GM18511 (cell line): ENCODE results near the gene TAF6.

ENCODE experiments used
- ATAC-seq: cut with Tn5 transposase; IDR thresholded peaks from one replicate; pipeline ENCODE4 v1.9.1; 2021; ENCODE audit warnings: mild to moderate bottlenecking, moderate library complexity; ENCODE audit not compliant: unreplicated experiment

TAF6 gene

GRCh38 chr7:100124301-100125230 lies 5.4 kb upstream of the TAF6 start:
- no peak for ATAC-seq

GRCh38 chr7:100122568-100122967 lies 3.4 kb upstream of the TAF6 start:
- ATAC-seq, result no peak

DNA sequence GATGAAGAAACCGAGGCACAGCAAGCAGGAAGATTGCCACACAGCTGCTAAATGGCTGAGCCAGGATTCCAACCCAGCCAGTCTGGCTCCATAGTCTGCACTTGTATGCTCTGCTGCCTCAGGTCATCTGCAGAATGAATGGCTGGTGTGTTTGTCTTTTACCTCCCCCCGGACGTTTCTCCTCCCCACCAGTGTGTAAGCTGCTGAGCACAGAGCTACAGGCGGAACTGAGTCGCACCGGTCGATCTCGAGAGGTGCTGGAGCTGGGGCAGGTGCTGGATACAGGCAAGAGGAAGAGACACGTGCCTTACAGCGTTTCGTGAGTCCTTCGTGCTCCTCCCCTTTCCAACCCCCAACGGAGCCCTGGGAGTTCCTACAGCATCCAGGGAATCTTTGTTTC lies 2.9 kb upstream of the TAF6 start:
- ATAC-seq, result no peak

DNA sequence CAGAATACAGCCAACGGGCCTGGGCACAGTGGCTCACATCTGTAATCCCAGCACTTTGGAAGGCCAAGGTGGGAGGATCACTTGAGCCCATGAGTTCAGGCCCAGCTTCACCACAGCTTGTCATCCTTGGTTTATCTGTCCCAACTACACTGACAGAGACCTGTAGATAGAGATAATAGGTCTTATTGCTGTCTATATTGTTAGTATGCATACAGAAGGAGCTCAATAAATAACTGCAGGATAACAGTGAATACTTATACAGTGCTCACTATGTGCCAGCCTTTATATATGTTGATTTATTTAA lies 1.5 kb upstream of the TAF6 start:
- ATAC-seq, result no peak

DNA sequence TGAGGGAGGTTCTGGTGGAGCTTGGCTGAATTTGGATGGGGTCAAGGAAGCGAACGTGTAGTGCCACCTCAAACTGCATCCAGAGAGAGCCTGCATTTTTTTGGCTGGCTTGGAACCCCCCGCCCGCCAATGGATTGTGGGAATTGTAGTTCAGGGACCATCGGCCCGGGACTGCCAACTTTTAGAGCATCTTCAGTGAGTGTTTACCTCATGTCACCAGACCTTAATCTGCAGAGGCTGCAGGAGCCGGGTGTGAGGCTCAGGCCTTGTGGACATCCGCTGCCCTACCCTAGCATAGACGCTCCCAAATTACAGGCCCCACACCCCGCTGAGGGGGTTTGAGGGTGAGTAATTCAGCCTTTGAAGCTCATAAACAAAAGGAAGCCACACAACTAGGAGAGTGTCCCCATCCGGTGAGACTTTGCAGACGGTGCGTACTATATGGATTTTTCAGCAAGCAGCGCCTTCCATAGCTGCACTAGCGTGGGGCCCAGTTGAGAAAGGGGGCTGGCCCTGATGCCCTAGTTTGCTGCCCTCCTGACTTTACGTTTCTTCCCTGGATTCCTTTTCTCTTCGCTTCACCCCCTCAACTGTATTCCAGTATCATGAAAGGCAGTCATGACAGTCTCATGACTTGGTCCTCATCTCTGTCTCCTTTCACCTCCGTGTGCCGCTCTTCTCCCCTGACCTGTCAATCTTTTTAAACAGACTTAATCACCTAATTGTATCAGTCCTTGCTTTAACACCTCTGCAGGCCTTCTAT lies 993 bp upstream of the TAF6 start:
- ATAC-seq, result peak; percentile 28

GRCh38 chr7:100118388-100119071 lies 628 bp downstream of the TAF6 start:
- no peak for ATAC-seq

GRCh38 chr7:100115026-100115425 lies 4.1 kb downstream of the TAF6 start:
- no peak for ATAC-seq

- no peak for ATAC-seq
Observed at GRCh38 chr7:100111914-100112313, 7.2 kb downstream of the TAF6 start.

DNA sequence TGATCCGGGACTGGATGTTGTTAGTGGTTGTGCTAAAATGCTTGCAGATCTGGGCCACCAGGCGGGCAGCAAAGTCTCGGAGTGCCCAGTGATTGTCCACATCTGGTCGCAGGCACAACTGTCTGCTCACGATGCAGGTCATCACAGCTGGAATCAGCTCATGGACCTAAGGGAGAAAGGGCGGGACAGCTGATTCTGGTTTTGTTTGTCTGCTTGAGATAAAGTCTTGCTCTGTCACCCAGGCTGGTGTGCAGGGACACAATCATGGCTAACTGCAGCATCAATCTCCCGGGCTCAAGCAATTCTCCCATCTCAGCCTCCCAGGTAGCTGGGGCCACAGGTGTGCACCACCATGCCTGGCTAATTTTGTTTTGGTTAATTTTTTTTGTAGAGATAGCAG lies 8.0 kb downstream of the TAF6 start:
- ATAC-seq, result no peak

DNA sequence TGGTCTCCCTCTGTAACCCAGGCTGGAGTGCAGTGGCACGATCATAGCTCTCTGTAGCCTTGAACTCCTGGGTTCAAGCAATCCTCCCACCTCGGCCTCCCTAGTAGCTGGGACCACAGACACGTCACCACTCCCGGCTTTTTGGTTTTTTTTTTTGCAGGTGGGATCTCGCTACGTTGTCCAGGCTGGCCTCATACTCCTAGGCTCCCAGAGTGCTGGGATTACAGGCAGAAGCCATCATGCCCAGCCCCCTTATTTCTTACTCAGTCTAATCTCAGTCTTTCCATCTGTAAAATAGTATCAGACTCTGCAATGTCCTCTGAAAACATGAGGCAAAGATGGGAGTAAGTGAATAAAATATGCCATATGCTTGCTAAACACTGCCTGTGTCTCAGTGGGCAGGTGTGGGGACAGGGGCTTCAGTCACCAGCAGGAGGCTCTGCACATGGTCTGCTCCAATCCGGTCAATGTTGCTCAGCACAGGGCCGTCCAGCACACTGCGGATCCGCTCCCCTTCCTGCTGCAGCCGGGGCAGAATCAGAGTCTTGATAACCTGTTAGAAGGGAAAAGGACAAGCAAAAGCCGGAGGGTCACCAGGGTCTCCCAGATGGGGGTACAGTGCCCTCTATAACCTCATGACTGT lies 9.5 kb downstream of the TAF6 start:
- ATAC-seq, result no peak

GRCh38 chr7:100107890-100108289 lies 11.3 kb downstream of the TAF6 start:
- ATAC-seq, result no peak

DNA sequence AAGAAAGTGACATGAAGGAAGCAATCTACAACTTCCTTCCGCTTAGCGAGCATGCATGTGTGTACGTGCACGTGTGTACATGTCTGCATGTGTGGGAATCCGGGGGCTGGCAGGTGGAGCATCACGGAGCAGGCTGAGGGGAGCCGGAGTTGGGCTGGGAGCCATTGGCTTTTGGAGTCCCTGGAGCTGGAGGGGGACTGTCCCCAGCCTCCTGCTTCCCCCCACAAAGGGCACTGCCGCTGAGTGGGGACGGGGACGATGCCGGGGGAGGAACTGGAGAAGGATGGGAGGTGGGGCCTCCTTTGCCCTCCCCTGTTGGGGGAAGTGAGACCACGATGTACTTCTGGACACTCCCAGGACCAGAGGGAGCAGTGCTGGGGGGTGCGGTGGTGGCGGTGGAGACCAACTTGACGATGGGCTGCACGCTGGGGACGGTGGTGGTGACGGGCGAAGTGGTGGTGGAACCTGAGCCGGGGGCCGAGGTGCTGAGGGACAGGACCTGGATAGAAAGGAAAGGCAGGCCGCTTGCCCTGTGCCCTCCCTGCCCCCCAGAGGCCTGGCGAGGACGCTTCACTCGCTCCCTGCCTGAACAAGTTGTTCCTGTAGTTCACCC lies 11.9 kb downstream of the TAF6 start:
- no peak for ATAC-seq

DNA sequence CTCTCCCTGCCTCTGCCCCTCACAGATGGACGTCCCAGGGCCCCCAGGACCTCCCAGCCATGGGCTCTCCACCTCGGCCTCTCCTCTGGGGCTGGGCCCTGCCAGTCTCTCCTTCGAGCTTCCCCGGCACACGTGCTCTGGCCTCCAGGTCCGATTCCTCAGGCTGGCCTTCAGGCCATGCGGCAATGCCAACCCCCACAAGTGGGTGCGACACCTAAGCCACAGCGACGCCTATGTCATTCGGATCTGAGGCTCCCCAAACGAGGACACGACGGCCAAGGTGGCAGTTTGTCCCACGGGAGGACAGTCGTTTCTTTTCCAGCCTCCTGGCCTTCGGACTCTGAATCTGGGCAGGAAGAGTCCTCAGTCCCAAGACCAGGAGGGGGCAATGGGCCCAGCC lies 12.5 kb downstream of the TAF6 start:
- ATAC-seq, result no peak

- no peak for ATAC-seq
Observed at GRCh38 chr7:100105534-100105933, 13.6 kb downstream of the TAF6 start.

GRCh38 chr7:100102950-100103840 lies 16.0 kb downstream of the TAF6 start:
- ATAC-seq, result no peak

DNA sequence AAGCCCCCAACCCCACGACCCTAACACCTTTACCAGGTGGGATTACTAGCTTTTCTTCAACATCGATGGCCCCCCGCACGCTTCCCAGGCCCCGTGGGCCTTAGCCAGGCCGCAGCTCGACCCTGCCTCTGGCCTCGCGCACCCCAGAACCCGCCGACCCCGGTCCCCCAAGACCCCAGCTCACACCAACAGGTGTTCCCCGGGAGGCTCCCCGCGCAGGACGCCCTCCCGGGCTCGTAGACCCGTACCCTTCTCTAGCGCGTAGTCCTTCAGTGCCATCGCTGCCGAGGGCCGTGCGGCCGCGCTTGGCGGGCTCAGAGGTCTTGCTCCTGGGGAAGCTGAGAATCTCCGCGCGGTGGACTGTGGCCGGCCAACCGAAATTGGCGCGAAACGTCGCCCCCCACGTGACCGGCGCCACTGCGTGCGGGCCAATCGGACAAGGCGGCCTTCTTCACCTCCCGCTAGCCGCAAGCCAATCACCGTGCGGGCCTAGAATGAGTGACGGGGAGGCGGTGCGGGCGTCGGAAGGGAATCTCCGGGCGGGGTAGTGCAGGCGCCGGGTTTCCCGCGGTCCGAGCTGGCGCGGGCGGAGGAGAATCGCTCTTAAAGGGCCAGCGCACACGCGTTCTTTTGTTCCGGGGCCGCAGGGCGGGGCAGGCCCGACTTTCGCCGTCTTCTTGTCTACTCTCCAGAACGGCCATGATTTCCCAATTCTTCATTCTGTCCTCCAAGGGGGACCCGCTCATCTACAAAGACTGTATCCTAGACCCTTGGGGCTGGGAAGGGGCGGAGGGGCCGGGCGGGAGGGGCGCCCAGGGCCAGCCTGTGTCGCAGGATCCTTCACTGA lies 17.9 kb downstream of the TAF6 start, which contains the start of the genes AP4M1 and MCM7:
AP4M1 (plus strand) TSS at position 628 of the 847 bp plus-strand sequence; CDS start at position 700, 72 bp downstream.
MCM7 (minus strand) TSS at position 382 of the 847 bp plus-strand sequence; CDS start at position 279, 103 bp downstream.
- peak; percentile 89 for ATAC-seq

GRCh38 chr7:100100420-100101015 lies 18.6 kb downstream of the TAF6 start:
- ATAC-seq, result peak; percentile 78

DNA sequence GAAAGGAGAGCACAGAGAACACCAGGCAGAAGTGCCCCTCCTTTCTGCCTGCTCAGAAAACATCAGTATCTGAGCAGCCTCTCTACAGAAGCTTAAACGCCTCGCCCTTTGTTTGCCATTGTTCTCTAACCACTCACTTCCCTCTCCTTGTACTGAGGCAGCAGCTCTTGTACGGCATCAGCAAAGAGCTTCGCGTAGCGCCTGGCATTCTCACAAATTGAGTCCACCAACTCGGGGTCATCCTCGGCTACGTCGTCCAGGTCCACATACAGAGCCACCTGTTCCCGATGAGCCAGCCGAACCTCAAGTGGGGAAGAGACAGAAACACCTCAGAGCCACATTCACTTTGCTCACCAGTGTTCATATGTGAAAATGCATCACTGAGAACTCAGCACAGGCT lies 19.7 kb downstream of the TAF6 start:
- ATAC-seq, result no peak
